Activated naive CD8-positive, alpha-beta T cell treated with anti-CD3 and anti-CD28 coated beads, Interleukin-2, amount 50 U/mL, for 16 hours (primary cell): Measurements from ENCODE around the gene OPN1SW.
A peak's percentile ranks its signal among the peaks of the same experiment; 100 is the strongest.

Source experiments
- DNase-seq: peaks from one replicate; pipeline ENCODE4 v3.0.0-alpha.2; 2020; ENCODE audit warnings: low read depth, low spot score

OPN1SW gene

DNA sequence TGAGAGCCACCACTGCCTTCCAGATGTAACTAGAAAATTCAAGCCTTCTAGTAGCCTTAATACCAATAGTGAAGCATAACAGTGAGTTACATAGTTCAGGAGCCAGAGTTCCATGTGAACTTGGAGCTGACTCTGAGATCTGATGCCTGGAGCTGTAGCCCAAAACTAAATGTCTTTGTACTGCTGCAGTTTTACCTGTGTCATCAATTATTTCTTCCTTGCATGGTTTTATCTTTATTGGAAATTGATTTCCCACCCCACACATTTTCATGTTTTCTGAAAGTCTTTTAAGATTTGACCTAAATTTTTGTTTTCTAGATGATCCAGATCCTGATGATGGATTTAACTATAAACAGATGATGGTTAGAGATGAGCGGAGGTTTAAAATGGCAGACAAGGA lies 17.0 kb downstream of the OPN1SW start:
- DNase-seq = no peak

DNA sequence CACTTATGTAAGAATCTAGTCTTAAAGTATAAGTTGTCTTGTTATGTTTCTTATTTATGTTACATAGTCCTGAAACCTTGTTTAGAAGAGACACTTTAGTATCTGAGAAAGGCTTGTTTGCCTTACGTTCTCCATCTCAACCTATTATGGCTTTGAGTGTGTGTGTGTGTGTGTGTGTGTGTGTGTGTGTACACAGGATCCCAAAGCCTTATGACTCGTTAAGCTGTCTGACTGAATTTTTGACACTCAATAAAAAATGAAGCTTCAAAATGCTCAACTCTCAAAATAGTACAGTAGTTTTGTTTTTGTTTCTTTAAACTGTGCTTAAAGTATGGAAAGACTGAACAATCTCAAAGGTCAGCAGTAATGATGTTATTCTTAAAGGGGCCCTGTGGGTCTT lies 18.4 kb downstream of the OPN1SW start:
- no peak for DNase-seq

DNA sequence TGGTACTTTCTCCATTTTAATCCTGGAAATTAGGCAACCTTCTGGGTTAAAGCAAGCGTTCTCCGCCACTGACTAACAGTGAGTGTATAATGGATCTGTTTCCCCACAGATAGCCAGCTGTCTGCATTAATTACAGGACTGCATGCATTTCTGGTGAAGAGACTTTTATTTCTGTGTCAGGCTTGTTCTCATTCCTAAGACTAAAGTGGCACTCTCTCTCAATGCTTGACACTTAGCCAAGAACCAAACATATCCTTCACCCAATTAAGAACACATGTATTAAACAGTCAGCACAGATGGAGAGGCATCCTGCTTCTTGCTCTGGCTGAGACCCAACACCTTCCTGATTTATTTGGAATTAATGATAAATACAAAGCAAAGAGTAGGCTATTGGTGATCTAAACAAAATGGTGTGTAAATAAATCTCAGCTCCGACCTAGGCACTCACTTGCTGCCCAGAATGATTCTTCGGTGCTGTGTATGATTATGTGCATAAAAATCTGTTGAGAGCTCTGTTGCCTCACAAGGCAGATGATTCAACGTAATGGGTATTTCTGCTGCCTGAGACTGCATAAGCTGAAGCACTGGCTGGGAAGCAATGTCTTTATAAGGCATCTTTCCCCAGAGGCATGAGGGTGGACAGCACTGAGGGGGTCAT lies 19.6 kb downstream of the OPN1SW start:
- DNase-seq = no peak

DNA sequence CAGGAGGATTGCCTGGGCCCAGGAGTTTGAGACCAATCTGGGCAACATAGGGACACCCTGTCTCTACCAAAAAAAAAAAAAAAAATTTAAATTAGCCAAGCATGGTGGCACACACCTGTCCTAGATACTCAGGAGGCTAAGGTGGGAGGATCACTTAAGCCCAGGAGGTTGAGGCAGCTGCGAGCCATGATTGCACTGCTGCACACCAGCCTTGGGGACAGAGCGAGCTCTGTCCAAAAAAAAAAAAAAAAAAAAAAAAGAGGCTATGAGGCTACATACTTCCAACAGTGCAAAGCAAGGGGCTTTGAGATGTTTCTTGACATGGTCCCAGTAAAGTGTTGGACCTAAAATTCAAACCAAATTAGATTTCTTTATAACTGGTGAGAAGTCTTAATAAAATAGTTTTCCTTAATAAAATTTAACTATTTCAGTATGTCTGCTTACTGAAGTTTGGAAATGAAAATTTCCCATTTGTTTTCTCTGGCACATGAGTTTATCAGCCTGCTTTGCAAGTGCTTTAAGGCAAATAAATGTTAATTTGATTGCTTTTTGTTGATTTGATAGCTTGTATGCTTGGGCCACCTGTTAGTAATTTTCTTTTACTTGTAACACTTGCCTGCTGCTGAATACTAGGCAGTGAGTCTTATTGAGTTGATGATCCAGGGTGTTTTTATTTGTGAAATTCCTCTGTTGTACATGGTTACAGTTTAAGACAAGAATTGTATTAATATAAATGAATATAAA lies 20.3 kb downstream of the OPN1SW start:
- no peak for DNase-seq

DNA sequence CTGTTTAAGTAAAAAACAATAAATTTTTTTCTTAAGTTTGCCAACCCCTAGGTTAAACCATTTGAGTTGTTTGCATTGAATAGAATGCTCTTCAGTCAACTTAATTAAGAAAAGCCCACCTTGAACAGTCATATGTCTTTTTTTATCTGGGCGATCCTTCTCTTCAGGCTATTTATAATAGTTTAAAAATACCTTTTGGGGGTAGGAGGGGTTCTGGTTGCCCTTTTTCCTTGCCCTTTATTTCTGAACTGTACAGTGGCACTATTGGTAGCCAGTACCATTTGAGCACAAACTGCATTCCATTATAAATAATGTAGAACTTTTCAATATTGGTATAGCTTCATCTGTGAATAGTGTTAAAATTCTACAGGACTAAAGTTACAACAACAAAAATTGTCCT lies 23.3 kb downstream of the OPN1SW start:
- DNase-seq = no peak

DNA sequence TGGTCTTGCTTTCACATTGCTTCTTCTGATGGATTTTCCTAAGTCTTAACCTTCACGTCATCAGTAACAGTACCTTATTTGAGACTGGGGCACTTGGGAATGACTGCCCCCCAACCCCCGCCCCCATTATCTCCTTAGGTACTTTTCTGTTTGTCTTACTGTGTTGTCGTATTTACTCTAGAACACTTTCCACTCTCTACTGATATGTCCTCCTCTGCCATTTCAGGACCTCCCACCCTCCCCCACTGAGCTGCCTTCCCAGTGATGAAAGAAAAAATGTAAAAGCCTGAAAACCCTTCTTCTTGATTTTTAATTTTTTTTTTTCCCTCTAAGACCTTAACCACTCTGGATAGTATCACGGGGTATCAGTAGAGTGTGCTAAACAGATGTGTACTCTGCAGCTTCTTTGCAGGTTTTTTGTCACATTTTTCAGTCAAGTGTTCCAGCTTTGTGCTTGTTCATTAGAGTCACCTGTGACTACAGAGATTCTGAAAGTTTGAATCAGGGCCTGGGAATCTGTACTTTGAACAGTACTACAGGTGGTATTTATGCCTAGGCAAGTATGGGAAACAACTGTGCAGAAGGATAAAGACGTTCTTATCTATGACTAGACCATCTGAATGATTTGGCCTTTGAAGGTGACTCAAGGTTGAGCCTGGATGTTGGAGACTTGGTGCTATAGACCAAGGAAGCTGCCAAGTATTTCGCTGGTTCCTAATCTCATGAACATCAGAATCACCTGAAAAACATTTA lies 28.1 kb downstream of the OPN1SW start:
- DNase-seq = no peak

DNA sequence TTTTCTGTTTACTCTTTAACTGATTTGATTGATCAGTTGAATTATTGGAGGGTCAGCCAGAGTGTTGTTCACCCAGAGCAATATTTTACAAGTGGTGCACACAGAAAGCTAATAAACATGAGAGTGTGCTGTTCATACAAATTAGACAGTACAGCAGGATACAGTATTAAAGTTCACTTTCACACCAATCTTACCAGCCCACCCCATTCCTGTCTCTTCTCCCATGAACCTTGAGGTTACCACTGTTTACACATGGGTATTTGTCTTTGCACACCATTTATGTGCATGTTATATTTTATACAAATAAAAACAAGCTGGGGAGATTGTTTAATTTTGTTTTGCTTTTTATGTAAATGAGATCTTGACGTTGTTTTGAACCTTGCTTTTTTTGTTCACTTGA lies 29.9 kb downstream of the OPN1SW start:
- no peak for DNase-seq

DNA sequence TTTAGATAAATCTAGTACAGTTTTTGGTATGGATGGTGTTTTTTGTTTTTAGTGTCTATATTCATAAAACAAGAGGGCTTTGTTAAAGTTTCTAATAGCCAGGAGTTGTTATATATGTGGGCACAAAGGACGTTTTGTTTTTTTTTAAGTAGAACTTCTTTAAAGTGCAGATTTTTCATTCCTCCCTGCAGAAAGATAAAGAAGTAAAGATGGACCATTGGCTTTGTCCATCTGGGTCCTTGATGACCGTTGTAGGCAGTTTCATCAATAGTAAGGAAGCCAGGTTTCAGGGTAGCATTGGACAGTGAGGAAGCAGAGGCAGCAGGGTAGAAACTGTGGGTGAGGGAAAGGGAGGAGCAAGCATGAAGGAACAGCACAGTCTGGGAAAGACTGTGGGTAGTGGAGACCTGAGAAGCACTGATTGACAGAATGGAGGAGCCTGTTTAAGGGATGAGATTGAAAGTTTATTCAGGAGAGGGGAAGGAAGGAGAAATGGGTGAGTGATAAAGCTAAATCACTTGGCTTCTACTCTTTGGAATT lies 31.2 kb downstream of the OPN1SW start:
- no peak for DNase-seq

DNA sequence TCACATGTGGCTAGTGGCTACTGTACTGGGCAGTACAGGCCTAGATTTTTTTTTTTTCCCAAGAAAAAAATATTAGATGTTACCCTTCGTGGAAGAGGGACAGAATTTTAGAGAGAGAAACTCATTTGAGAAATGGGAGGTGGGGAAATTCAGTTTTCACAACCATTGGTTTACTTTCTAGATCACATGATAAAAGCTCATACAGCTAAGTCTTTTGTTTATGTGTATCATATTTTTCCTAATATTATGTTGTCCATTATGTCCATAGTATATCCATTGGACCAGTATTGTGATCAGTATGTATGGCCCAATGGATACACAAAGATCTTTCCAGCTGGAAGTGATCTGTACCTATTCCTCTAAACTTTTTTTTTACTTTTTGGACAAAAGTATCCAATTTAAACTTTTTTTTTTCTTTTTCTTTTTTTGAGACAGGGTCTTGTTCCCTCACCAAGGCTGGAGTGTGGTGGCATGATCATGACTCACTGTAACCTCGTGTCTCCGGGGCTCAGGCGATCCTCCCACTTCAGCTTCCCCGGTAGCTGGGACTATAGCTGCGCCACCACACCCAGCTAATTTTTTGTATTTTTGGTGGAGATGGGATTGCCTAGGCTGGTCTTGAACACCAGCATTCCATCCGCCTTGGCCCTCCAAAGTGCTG lies 32.4 kb downstream of the OPN1SW start:
- DNase-seq = no peak

DNA sequence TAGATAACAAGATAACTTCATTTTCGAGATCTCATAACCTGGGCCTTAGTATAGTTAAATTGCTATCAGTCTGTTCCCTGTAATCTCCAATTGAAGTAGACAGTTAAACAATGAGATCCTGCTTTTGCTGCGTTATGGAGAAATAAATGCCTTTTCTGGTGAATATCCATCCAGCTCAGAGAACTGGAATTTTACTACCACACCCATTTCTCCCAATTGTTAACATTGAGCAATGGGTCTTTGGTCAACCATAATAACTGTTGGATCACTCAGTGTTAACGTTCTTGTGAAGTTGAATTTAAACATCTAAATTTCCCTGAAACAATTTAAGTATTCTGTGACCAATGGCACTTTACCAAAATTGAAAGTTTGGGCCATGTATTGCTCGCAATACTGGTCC lies 33.4 kb downstream of the OPN1SW start:
- DNase-seq = no peak

DNA sequence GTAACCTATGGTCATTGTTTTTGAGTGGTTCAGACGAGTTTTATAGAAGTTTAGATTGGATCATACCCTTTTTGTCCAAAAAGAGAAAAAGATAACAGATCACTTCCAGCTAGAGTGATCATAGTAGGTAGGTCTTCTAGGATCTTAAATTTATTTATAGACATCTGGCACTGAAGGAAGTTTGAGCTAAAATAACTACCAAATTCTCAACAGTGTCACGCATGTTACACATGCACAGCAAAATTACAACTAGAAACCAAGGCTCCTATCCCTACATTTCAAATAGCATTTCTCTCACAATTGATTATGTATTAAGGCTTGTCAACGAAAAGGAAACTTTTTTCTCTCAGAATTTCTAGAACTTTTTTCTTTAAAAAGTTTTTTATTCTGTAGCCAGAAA lies 34.1 kb downstream of the OPN1SW start:
- no peak for DNase-seq

DNA sequence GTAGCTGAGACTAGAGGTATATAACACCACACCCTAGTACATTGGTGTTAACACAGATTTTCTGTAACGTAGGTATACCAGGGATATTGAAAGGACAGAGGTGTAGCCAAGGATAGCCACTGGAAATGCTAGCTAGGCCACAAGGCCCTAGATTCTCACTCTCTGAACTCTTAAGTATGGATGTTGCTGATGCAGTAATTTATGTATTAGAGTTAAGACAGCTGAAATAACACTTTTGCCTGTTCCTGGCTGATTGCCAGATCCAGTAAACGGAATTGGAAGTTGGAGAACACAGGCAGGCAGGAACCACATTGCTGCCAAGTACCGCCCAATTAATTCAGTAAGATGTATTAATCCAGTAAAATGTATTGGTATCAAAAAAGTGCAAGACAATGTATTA lies 34.6 kb downstream of the OPN1SW start:
- no peak for DNase-seq

DNA sequence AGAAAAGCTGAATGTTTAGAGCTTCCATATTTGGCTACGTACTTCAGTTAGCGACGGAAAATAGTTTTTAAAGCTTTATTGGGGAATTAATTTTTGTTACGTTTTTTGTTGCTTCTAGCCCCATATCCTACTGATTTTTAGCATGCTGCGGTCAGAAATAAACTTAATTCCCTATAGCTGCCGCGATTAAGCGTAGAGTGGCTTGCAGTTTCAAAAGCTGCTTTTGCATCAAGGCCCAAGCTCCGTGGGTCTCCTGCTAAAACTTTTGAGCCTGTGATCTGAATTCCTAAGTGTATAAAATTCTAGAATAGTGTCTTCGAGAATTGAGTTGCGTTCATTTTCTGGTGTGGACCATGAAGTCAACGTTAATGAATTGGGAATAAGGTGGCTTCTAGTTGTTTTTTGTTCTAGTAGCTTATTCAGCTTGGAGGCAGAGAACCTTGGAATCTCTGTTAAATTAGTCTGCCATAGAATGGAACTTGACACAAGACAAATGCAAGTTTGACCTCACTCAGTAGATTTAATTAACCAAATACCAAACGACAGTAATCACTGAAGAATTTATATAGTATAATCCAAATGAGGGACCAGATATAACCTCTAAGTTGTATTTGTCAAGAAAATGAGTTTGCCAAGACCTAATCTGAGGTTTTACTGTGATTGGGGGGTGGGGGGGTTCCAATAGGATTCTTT lies 35.5 kb downstream of the OPN1SW start:
- no peak for DNase-seq

DNA sequence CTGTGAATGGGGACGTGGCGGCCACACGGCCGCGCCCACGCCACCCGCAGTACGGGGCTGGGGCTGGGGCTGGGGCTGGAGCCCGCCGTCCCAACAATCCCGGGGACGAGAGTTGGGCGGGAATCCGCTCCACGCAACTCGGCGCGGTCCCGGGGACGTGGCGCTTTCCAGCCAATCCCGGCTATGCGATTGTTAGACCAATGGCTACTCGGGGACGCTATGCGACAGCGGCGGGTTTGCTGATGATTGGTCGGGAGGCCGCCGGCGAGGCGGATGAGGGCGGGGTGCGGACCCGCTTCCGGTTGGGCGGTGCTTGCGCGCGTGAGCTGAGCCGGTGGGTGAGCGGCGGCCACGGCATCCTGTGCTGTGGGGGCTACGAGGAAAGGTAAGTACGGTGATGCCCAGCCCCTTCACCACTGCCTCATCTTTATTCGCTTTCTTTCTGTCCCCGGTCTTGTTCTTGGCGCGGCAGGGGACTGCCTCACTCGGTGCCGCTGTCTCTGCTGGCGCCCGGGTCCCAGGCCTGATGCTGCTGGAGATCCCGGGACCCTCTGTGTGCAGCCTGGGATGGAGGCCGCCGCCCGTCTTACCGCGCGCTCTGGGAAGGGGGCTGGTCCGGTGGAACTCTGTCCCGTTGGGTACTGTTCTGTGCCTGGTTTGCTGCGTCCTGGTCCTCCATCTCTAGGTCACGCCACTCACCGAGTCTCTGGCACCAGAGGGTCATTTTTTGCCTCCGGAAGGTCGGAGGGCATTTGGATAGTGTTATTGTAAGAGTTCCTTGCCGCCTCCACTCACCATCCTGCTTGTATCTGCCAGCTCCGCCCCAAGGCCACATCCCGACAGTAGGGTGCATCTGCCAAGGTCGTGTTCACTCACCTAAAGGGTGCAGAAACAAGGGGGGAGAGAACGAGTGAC lies 36.3 kb downstream of the OPN1SW start, which contains the start of gene CALU:
Gene CALU (plus strand): TSS at position 312 of the 915 bp plus-strand sequence. CDS start 9,225 bp downstream, outside the sequence.
- DNase-seq = peak; percentile 86

DNA sequence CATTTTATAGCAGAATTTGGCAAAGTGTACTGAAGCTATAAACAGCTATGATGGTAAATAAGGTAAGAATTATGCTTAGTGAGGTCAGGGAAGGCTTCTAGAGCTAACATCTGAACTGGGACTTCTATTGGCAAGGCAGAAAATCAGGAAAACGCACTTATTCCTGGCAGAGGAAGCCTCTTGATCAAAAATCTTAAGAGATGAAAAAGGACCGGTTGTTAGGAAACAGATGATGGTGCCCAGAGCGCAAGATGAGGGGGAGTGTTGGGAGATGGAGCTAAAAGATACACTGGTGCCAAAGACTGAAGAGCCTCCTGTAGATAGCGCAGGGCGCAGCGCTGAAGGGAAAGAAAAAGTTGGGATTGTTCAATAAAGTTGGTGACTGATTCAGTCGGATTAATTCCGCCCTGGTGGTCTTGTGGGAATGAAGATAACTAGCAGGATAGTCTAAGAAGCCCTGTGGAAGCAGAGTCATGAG lies 37.0 kb downstream of the OPN1SW start:
- no peak for DNase-seq

DNA sequence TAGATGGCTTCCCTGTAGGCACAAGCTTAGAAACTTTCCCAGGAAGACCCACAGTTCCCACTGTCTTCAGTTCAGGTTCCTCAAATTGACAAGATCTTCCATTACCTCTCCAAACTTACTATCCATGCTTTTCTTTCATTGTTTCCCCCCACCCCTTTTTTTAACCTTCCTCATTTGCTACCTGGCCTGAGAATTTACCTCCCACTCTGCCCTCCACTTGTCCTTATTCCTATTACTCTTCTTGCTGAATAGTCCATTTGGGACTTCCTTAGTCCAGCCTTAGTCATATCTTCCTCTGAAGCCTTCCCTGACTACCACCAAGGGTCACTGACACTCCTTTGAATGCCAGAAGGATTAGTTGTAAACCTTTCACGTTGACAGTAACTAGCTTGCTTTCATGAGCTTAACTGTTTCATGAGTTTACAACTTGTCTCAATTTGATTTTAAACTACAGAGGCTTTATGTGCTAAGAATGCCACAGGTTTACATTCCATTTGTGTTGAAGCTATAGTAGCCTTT lies 37.7 kb downstream of the OPN1SW start:
- no peak for DNase-seq

DNA sequence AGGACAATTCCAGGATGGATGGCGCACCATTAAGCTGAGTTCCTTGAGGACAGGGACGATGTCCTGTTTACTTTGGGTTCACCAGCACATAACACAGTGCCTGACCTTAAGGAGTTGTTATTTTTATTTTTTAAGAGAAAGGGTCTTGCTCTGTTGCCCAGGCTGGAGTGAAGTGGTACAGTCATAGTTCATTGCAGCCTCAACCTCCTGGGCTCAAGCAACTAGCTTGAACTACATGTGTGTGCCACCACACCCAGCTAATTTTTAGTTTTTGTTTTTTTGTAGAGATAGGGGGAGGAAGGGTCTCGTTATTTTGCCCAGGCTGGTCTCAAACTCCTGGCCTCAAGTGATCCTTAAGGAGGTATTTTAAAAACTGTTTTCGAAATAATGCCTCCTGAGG lies 38.2 kb downstream of the OPN1SW start:
- DNase-seq = no peak

DNA sequence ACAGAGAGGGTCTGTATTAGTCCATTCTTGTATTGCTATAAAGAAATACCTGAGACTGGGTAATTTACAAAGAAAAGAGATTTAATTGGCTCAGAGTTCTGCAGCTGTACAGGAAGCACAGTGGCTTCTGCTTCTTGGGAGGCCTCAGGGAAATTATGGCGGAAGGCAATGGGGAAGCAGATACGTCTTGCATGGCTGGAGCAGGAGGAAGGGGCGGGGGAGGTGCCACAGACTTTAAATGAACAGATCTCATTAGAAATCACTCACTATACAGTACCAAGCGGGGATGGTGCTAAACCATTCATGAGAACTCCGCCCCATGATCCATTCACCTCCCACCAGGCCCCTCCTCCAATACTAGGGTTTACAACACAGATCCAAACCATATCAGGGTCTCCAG lies 40.2 kb downstream of the OPN1SW start:
- DNase-seq = no peak

DNA sequence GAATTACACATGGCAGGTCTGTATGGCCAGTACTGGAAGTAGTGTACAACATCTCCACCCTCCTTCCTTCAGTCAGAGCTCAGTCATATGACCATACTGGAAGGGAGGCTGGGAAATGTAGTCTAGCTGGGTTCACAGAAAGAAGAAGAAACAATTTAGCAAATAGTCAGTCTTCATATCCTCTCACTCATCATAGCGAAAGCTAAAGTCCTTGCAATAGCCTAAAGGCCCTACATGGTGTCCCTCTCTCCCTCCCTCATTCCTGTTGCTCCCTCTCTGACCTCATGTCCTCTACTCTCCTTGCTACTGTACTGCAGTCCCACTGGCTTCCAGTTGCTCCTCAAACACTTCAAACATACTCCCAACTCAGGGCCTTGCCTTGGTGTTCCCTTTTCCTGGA lies 40.7 kb downstream of the OPN1SW start:
- no peak for DNase-seq

DNA sequence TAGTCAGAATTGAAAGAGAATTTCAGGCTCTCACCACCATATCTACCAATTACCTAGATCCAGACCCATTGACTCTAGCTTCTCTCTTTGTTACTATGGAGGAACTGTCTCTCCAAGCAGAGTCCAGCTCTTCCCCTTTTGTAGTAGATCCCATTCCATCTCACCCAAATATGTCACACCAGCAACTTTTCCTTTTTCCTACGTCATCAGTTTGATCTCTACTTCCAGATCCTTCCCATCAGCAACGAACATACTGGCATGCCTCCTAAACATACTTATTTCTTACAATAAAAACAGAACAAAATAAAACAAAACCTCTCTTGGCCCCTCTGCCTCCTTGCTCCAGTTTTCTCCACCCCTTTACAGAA lies 42.3 kb downstream of the OPN1SW start:
- DNase-seq = no peak
